ENCODE measurements around the gene VSIG4.

VSIG4 gene

GRCh38 chrX:66009231-66009845 is 30.5 kb downstream of the VSIG4 start:
- in situ Hi-C loops (cut with MboI; ENCODE audit: low sequenced_read_pairs) = no loop called here

GRCh38 chrX:66008328-66008970 is 31.4 kb downstream of the VSIG4 start:
- in situ Hi-C loops (cut with MboI; ENCODE audit: low sequenced_read_pairs) = no loop called here

DNA sequence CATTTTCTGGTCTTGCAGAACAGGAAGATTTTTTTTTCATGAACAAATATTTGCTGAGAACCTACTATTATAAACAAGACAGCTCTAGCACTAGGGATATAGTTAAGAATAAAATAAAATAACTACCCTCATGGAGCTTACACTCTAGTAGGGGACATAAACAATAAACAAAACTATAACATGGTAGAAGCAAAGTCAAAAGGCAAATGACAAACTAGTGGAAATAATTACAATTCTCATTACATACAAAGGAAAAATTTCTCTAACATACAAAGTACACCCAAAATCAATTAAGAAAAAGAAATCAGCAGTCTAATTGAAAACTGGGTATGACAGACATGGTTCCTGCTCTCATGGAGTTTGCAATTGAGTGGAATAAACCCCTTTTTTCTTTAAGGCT is 32.0 kb downstream of the VSIG4 start:
- in situ Hi-C loops (cut with MboI; ENCODE audit: low sequenced_read_pairs) = no loop called here

DNA sequence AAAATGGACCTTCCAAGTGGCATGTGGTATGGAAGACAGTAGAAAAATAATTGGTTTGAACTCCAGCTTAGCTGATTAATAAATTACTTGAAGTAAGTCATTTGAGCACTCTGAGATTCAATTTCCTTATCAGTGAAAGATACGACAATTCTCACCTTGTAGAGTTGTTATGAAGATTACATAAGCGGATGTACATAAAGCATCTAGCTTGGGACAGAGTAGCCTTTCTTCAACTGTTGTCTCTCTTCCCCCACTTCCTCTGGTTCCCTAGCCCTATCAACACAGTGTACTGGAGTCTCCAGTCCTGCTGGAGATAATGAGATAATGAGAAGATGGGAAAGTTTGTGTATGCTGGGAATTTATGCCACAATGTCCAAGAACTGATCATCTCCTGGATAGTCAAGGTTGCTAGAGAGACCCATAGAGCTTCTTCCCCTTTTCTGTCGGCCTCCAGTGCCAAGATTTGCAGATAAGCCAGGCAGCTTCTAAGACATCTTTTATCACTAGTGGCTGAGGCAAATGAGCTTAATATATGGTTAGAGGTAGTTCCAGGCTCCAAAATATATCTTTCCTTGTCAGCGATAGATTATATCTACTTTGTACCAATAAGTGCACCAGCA is 33.9 kb downstream of the VSIG4 start:
- in situ Hi-C loops (cut with MboI; ENCODE audit: low sequenced_read_pairs) = no loop called here

- in situ Hi-C loops (cut with MboI; ENCODE audit: low sequenced_read_pairs) = no loop called here
Observed at GRCh38 chrX:66004928-66005829, 34.7 kb downstream of the VSIG4 start.

- in situ Hi-C loops (cut with MboI; ENCODE audit: low sequenced_read_pairs) = no loop called here
Observed at GRCh38 chrX:66002824-66003680, 36.8 kb downstream of the VSIG4 start.

DNA sequence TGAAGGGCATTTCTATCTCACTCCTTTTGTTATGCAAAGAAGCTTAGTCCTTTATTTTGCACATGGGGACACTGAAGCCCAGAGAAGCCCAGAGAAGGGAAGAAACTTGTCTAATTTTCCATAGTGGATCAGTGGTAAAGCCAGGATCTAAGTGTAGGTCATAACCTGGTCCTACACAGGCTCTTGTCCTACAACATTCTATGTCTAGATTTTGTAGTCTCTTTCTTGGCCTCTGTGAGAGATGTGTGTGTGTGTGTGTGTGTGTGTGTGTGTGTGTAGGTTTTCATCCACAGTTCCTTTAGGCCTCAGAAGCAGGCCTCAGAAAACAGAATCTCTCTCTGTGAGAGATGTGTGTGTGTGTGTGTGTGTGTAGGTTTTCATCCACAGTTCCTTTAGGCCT is 38.3 kb downstream of the VSIG4 start:
- in situ Hi-C loops (cut with MboI; ENCODE audit: low sequenced_read_pairs) = no loop called here

GRCh38 chrX:66000628-66001272 is 39.1 kb downstream of the VSIG4 start:
- in situ Hi-C loops (cut with MboI; ENCODE audit: low sequenced_read_pairs) = no loop called here

DNA sequence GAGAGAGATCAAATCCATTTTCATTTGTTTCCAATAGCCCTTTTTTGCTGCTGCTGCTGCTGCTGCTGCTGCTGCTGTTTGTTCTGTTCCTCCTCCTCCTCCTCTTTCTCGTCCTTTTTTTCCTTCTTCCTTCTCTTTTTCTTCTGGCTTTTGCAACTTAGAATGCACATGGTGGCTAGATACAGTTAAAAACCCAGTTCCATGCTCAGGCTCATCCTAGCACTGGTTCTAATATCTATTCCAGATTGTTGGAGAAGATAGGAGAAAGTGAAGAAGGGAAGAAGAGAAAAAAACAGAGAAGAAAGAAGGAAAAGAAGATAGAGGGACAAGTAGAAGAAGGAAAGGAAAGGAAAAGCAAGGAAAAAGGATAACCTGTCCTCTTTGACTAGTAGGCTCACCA is 39.7 kb downstream of the VSIG4 start:
- in situ Hi-C loops (cut with MboI; ENCODE audit: low sequenced_read_pairs) = no loop called here

GRCh38 chrX:65999563-66000148 is 40.2 kb downstream of the VSIG4 start:
- in situ Hi-C loops (cut with MboI; ENCODE audit: low sequenced_read_pairs) = loop anchor here (25.0 kb wide), 1 partner anchor 412 kb away; no protein-coding TSS in a partner anchor

GRCh38 chrX:65999029-65999562 is 40.8 kb downstream of the VSIG4 start:
- in situ Hi-C loops (cut with MboI; ENCODE audit: low sequenced_read_pairs) = loop anchor here (25.0 kb wide), 1 partner anchor 412 kb away; no protein-coding TSS in a partner anchor

GRCh38 chrX:65997978-65998717 is 41.7 kb downstream of the VSIG4 start:
- in situ Hi-C loops (cut with MboI; ENCODE audit: low sequenced_read_pairs) = loop anchor here (25.0 kb wide), 1 partner anchor 411 kb away; no protein-coding TSS in a partner anchor

DNA sequence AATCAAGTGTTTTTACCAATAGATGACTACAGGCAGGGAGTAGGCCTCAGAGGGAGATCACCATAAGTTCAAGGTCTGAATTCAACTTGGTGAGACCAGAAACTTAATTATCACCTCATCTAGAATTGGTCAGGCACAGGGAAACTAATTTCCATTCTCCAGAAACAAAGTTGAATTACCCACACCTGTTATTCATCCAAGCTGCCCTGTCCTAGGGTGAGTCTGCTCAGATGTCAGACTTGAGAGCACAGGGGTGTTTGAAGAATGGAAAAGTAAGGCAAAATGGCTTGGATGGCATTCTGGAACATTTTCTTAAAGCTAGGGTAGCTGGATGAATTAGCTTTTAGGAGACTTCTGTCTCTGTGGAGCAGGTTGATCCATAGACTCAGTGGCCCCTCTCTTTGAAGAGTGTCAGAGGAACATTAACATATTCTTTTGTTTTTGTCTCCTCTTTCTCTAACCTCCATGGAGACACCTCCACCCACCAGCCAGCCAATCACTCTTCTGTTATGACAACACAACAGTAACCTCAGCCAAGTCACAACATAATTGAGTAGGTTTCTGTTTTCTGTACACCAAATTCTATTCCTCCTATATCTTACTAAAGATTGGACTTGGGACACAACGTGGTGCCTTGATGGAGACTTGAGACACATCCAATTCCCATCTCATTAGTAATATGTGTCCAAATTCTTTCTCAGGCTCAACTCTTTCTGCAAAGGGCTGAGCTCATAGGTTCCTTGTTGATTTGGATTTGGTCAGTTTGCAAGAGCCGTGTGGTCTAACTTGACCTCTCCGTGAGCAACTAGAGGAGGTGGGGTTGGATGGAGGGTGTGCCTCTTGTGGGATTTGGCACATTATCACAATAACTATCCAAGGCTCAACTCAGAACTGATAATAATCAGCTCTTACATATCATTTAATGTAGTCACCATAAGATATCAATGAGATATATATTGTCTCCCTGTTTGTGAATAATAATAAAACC is 45.1 kb downstream of the VSIG4 start:
- in situ Hi-C loops (cut with MboI; ENCODE audit: low sequenced_read_pairs) = loop anchor here (25.0 kb wide), 1 partner anchor 408 kb away; no protein-coding TSS in a partner anchor

DNA sequence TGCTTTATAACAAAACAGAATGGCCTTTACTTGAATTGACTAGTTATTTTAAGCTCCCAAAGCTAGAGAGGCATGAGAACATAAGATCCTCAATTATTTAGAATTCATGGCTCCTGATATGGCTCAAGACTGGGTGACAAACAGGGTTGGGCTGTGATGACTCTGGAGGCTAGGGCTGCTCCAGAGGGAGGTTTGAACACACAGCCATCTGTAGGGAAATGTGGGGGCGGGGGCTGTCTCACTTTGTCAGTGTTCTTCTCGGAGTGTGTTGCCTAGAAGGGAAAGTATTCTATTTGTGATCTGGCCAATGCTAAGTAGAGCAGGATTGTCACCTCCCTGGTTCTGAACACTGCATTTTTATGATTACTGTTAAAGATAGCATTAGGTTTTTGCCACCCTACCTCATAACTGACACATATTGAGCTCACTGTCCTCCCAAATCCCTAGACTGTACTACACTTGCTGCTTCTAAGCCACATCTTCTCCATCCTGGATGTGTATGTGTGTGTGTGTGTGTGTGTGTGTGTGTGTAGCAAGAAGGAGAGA is 45.9 kb downstream of the VSIG4 start:
- in situ Hi-C loops (cut with MboI; ENCODE audit: low sequenced_read_pairs) = loop anchor here (25.0 kb wide), 1 partner anchor 407 kb away; no protein-coding TSS in a partner anchor

DNA sequence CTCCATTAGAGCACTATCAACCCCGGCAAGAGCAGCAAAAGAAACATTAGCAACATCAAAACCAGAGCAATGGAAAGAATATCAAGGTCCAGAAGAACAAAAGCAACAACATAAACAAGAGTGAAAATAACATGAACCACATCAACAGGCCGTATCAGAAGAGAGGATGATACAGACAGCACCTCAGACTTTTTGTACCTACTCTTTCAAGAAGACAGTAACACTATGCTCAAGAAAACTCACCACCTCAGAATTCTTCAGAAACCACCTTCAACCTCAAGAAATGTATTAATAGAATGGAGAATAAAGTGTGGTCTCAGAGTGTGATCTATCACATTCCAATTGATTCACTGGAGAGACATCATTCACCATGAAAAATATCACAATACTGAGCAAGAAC is 46.5 kb downstream of the VSIG4 start:
- in situ Hi-C loops (cut with MboI; ENCODE audit: low sequenced_read_pairs) = loop anchor here (25.0 kb wide), 1 partner anchor 406 kb away; no protein-coding TSS in a partner anchor

GRCh38 chrX:65990702-65991101 is 49.2 kb downstream of the VSIG4 start:
- in situ Hi-C loops (cut with MboI; ENCODE audit: low sequenced_read_pairs) = loop anchor here (25.0 kb wide), 1 partner anchor 403 kb away; no protein-coding TSS in a partner anchor

- in situ Hi-C loops (cut with MboI; ENCODE audit: low sequenced_read_pairs) = loop anchor here (25.0 kb wide), 1 partner anchor 401 kb away; no protein-coding TSS in a partner anchor
Observed at GRCh38 chrX:65987811-65988210, 52.1 kb downstream of the VSIG4 start.
